AG04450 (cell line): ENCODE data around the gene EIF4G3. TPM values are rescaled to one million over a fixed set of nuclear protein-coding genes. Genes with fewer than 3 reads are reported as not detected.
"Not testable (repeated sequence)": the region's sequence is repeated elsewhere in the genome, so short reads cannot be mapped to it uniquely, and the experiment has no call there.

Source experiments
- CTCF ChIA-PET: fragments of 300-600, 350-600 bp; formaldehyde crosslinking; extraction: SDS; loops from one replicate; lab custom pipeline; 2022; ENCODE audit warnings: antibody characterized with exemption, inconsistent platforms; lab: Charles Lee
- POLR2A ChIA-PET: fragments of 350-600 bp; formaldehyde crosslinking; extraction: SDS; loops from one replicate; lab custom pipeline; 2021; ENCODE audit warnings: antibody characterized with exemption, inconsistent platforms; lab: Yijun Ruan, JAX
- DNase-seq: peaks from one replicate; pipeline ENCODE4 v3.0.0-alpha.2; 2011; ENCODE audit warnings: low read depth, low spot score
- H3K27ac ChIP-seq: one replicate; pipeline ENCODE4 v1.5.1; 2012; ENCODE audit warnings: low read depth, low read length, control low read depth
- H3K27me3 ChIP-seq: one replicate; pipeline ENCODE4 v1.6.0; 2012; ENCODE audit warnings: low read length; ENCODE audit not compliant: control insufficient read depth, insufficient read depth
- H3K4me3 ChIP-seq: 2 replicates; pipeline ENCODE4 v1.5.1; 2011; ENCODE audit warnings: mild to moderate bottlenecking, low read depth, low read length, control low read depth
- H3K9me3 ChIP-seq: 2 replicates; pipeline ENCODE4 v1.5.1; 2012; ENCODE audit warnings: low read length; ENCODE audit not compliant: control insufficient read depth, insufficient read depth
- CTCF ChIP-seq: IDR thresholded peaks from 2 replicates; pipeline ENCODE4 v1.5.1; 2011; ENCODE audit warnings: low read depth, low read length, control low read depth, inconsistent platforms
- polyA plus RNA-seq: library from polyadenylated mRNA; depleted of rRNA; stranded (reverse); fragments of >200 nt; gene quantifications from 2 replicates; pipeline ENCODE4 v1.2.3, GENCODE V29; 2011

EIF4G3 gene
- polyA plus RNA-seq, 1 experiment: 74.9 TPM

- POLR2A ChIA-PET: no interaction called here
- TF ChIP-seq CTCF: no peak
- Histone ChIP-seq H3K27me3 (no peaks in the 10 kb centered on the region), H3K27ac (no peak overlapping the region), H3K9me3 (no peaks in the 10 kb centered on the region), H3K4me3 (no peak overlapping the region)
- CTCF ChIA-PET: interaction anchor here (0.6 kb wide), 1 partner anchor 79 kb away, joined by 4 read pairs; no protein-coding TSS in a partner anchor
- no peak for DNase-seq
Measured at GRCh38 chr1:21065851-21066250, 110.8 kb downstream of the EIF4G3 start.

- CTCF ChIA-PET: no interaction called here
- Histone ChIP-seq H3K27ac (no peak overlapping the region), H3K9me3 (no peaks in the 10 kb centered on the region), H3K27me3 (no peaks in the 10 kb centered on the region), H3K4me3 (no peak overlapping the region)
- no peak for TF ChIP-seq CTCF
- no peak for DNase-seq
- POLR2A ChIA-PET: no interaction called here
Measured at GRCh38 chr1:21064057-21064456, 112.6 kb downstream of the EIF4G3 start.

- ChIA-PET CTCF (interaction anchor here (0.6 kb wide), 1 partner anchor 194 kb away, joined by 5 read pairs; no protein-coding TSS in a partner anchor), POLR2A (no interaction called here)
- TF ChIP-seq CTCF: no peak
- Histone ChIP-seq H3K4me3 (no peak overlapping the region), H3K27me3 (no peaks in the 10 kb centered on the region), H3K27ac (no peak overlapping the region), H3K9me3 (no peaks in the 10 kb centered on the region)
- no peak for DNase-seq
Measured at GRCh38 chr1:21060523-21060922, 116.2 kb downstream of the EIF4G3 start.

GRCh38 chr1:21059021-21059420 lies 117.7 kb downstream of the EIF4G3 start:
- H3K4me3 ChIP-seq: no peak overlapping the region
- H3K27me3 ChIP-seq: no peaks in the 10 kb centered on the region
- CTCF ChIA-PET: interaction anchor here (1.0 kb wide), 1 partner anchor 362 kb away, joined by 3 read pairs; no protein-coding TSS in a partner anchor
- POLR2A ChIA-PET: no interaction called here
- DNase-seq: no peak
- no peak for TF ChIP-seq CTCF
- no peak overlapping the region for H3K27ac ChIP-seq
- H3K9me3 ChIP-seq: no peaks in the 10 kb centered on the region

- H3K9me3 ChIP-seq: no peaks in the 10 kb centered on the region
- no peak overlapping the region for H3K4me3 ChIP-seq
- H3K27me3 ChIP-seq: no peaks in the 10 kb centered on the region
- ChIA-PET POLR2A (interaction anchor here (0.7 kb wide), 1 partner anchor 673 kb away, joined by 8 read pairs; no protein-coding TSS in a partner anchor), CTCF (interaction anchor here (1.0 kb wide), 1 partner anchor 362 kb away, joined by 3 read pairs; no protein-coding TSS in a partner anchor)
- H3K27ac ChIP-seq: no peak overlapping the region
- no peak for DNase-seq
- TF ChIP-seq CTCF: no peak
Measured at GRCh38 chr1:21058035-21058793, 118.5 kb downstream of the EIF4G3 start.

GRCh38 chr1:21053189-21053928 lies 123.3 kb downstream of the EIF4G3 start:
- POLR2A ChIA-PET, H3K4me3 ChIP-seq, DNase-seq, CTCF ChIA-PET, H3K27ac ChIP-seq, H3K9me3 ChIP-seq, H3K27me3 ChIP-seq: not testable (repeated sequence)
